ENCODE data around the gene SUSD5. TPM values are rescaled to one million over a fixed set of nuclear protein-coding genes. Genes with fewer than 3 reads are reported as not detected.

Gene SUSD5
- total RNA-seq, 2 experiments from 2014 or later = not detected

GRCh38 chr3:33231756-33232465 is 13.3 kb upstream of the SUSD5 start:
- Mint-ChIP-seq H3K27me3 (peaks cover 19% of the 10 kb centered on the region), H3K9me3 (no peaks in the 10 kb centered on the region), H3K27ac (no peak overlapping the region), H3K36me3 (ENCODE audit: low read depth) (no peaks in the 10 kb centered on the region), H3K4me1 (ENCODE audit: low read depth) (no peaks in the 10 kb centered on the region), H3K4me3 (no peak overlapping the region)
- ChIA-PET POLR2A (no interaction called here), CTCF (no interaction called here)
- DNase-seq (no peak), ATAC-seq (no peak)
- TF ChIP-seq CTCF (IDR thresholded peaks at IDR 0.05) = no peak
- intact Hi-C loops (cut with micrococcal nuclease) = no loop called here

- ChIA-PET POLR2A (no interaction called here), CTCF (no interaction called here)
- DNase-seq = no peak
- no peak for ATAC-seq
- peaks cover 18% of the 10 kb centered on the region for H3K27me3 Mint-ChIP-seq
- intact Hi-C loops (cut with micrococcal nuclease) = no loop called here
- H3K36me3 Mint-ChIP-seq (ENCODE audit: low read depth) = no peaks in the 10 kb centered on the region
- no peaks in the 10 kb centered on the region for H3K4me1 Mint-ChIP-seq (ENCODE audit: low read depth)
- TF ChIP-seq CTCF (IDR thresholded peaks at IDR 0.05) = no peak
- no peak overlapping the region for H3K27ac Mint-ChIP-seq
- H3K9me3 Mint-ChIP-seq = no peaks in the 10 kb centered on the region
- H3K4me3 Mint-ChIP-seq = no peak overlapping the region
Measured at GRCh38 chr3:33229947-33230346, 11.3 kb upstream of the SUSD5 start.

- H3K4me3 Mint-ChIP-seq = no peak overlapping the region
Measured at GRCh38 chr3:33229066-33229465, 10.5 kb upstream of the SUSD5 start.

GRCh38 chr3:33221241-33221640 is 2.6 kb upstream of the SUSD5 start:
- H3K9me3 Mint-ChIP-seq = no peaks in the 10 kb centered on the region
- TF ChIP-seq CTCF (IDR thresholded peaks at IDR 0.05) = no peak
- H3K27me3 Mint-ChIP-seq = peaks cover 29% of the 10 kb centered on the region
- no peak overlapping the region for H3K27ac Mint-ChIP-seq
- POLR2A ChIA-PET = no interaction called here
- H3K36me3 Mint-ChIP-seq (ENCODE audit: low read depth) = no peaks in the 10 kb centered on the region
- peaks cover 4% of the 10 kb centered on the region for H3K4me1 Mint-ChIP-seq (ENCODE audit: low read depth)
- no peak overlapping the region for H3K4me3 Mint-ChIP-seq
- CTCF ChIA-PET = interaction anchor here (1.3 kb wide), 1 partner anchor 36 kb away, joined by 3 read pairs; no protein-coding TSS in a partner anchor
- ATAC-seq = no peak
- DNase-seq = no peak
- intact Hi-C loops (cut with micrococcal nuclease) = no loop called here

More at GRCh38 chr3:33229066-33229465, 10.5 kb upstream of the SUSD5 start:
- POLR2A ChIA-PET = no interaction called here
- CTCF ChIA-PET = no interaction called here
- H3K27me3 Mint-ChIP-seq = peaks cover 17% of the 10 kb centered on the region
- intact Hi-C loops (cut with micrococcal nuclease) = no loop called here
- H3K9me3 Mint-ChIP-seq = no peaks in the 10 kb centered on the region
- DNase-seq (no peak), ATAC-seq (no peak)
- no peak for TF ChIP-seq CTCF (IDR thresholded peaks at IDR 0.05)
- no peak overlapping the region for H3K27ac Mint-ChIP-seq
- no peaks in the 10 kb centered on the region for H3K4me1 Mint-ChIP-seq (ENCODE audit: low read depth)
- no peaks in the 10 kb centered on the region for H3K36me3 Mint-ChIP-seq (ENCODE audit: low read depth)

- intact Hi-C loops (cut with micrococcal nuclease) = no loop called here
- no peaks in the 10 kb centered on the region for H3K36me3 Mint-ChIP-seq (ENCODE audit: low read depth)
- H3K9me3 Mint-ChIP-seq = no peaks in the 10 kb centered on the region
- DNase-seq = no peak
- POLR2A ChIA-PET = no interaction called here
- H3K4me3 Mint-ChIP-seq = no peak overlapping the region
- CTCF ChIA-PET = no interaction called here
- TF ChIP-seq CTCF (IDR thresholded peaks at IDR 0.05) = no peak
- peaks cover 4% of the 10 kb centered on the region for H3K4me1 Mint-ChIP-seq (ENCODE audit: low read depth)
- peaks cover 35% of the 10 kb centered on the region for H3K27me3 Mint-ChIP-seq
- no peak for ATAC-seq
- no peak overlapping the region for H3K27ac Mint-ChIP-seq
Measured at GRCh38 chr3:33219175-33219487, 521 bp upstream of the SUSD5 start.

All from activated CD8-positive, alpha-beta T cell treated with anti-CD3 and anti-CD28 coated beads for 36 hours (primary cell).